ENCODE results near the gene CSRNP3.

The CSRNP3 gene

DNA sequence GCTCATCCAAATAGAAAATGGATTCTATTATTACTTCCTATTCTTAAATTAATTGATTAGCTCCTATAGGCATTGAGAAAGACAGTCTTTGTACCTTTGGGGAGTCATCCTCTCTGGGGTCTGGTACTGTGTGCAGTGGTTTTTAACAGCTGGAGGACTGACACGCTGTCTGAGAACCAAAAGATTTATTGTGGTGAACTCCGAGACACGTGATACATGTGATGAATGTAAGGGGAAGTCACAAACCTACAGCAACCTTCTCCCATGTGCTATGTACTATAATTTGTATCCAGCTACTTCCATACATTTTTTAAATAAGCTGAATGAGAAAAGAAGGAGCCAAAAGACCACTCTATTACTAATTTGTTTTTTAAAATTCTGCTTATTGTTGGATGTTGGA is 190.9 kb downstream of the CSRNP3 start:
- TF ChIP-seq, protein P1, sequence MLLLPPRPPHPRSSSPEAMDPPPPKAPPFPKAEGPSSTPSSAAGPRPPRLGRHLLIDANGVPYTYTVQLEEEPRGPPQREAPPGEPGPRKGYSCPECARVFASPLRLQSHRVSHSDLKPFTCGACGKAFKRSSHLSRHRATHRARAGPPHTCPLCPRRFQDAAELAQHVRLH (tag by site-specific recombination; IDR thresholded peaks at IDR 0.05): no peak
- TF ChIP-seq TCF7L2 (IDR thresholded peaks at IDR 0.05; ENCODE audit: borderline replicate concordance, low read depth, low read length): no peak
- TF ChIP-seq ZNF398 (tag by site-specific recombination; IDR thresholded peaks at IDR 0.05): no peak
- TF ChIP-seq ZSCAN18 (tag by site-specific recombination; IDR thresholded peaks at IDR 0.05): no peak
- TF ChIP-seq RBAK (tag by site-specific recombination; IDR thresholded peaks at IDR 0.05): no peak
- no peak for TF ChIP-seq ZXDB (tag by site-specific recombination; IDR thresholded peaks at IDR 0.05)
- TF ChIP-seq ZFP3 (tag by site-specific recombination; IDR thresholded peaks at IDR 0.05; ENCODE audit: low read depth): no peak
- TF ChIP-seq HOXC10 (CRISPR knock-in tag; IDR thresholded peaks at IDR 0.05): no peak
- TF ChIP-seq SP3 (tag by site-specific recombination; IDR thresholded peaks at IDR 0.05): no peak
- TF ChIP-seq ZNF654 (tag by site-specific recombination; IDR thresholded peaks at IDR 0.05; ENCODE audit: low read depth): no peak
- no peak for TF ChIP-seq ZNF292 (tag by site-specific recombination; IDR thresholded peaks at IDR 0.05; ENCODE audit: borderline replicate concordance, low read depth)
- POLR2A ChIA-PET: no interaction called here
- Histone ChIP-seq H3K4me3 (ENCODE audit: low read depth, low read length) (no peak overlapping the region), H3K27ac (ENCODE audit: extremely low read depth, low read depth, low read length) (no peak overlapping the region), H3K4me1 (ENCODE audit: control insufficient read depth, insufficient read depth, low read length) (no peaks in the 10 kb centered on the region), H3K36me3 (ENCODE audit: control insufficient read depth in 2 of 2, insufficient read depth in 1 of 2, low read length in 2 of 2) (peaks cover 0 to 15% of the 10 kb centered on the region in 2 experiments; a peak in 1 of 3 replicates), H3K9me3 (ENCODE audit: control insufficient read depth, insufficient read depth, low read depth, low read length) (no peaks in the 10 kb centered on the region; the same call in 1 of the 2 replicates)
- CTCF ChIA-PET: interaction anchor here (0.6 to 1.4 kb wide), 3 partner anchors 8 to 259 kb away, joined by 3 to 4 read pairs (median 4); no protein-coding TSS in a partner anchor

DNA sequence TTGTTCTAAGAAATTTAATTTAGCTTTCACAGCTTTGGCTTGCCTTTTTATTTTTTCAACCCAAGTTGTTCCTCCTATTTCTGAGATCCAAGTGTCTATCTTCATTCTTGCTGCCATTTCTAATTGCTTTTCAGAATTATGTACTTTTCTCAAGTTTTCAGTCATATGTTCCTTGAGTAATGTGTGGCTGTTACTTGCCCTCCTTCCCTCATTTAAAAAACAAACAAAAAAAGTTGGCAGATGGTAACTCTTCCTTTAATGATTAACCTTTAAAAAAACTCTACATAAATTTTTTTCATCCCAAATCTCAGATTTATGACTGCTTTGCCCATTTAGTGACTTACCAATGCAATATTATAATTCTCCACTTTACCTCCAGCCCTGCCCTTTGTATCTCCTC is 193.2 kb downstream of the CSRNP3 start:
- peaks cover 0 to 13% of the 10 kb centered on the region in 2 experiments; a peak in 1 of 3 replicates for H3K36me3 ChIP-seq (ENCODE audit: control insufficient read depth in 2 of 2, insufficient read depth in 1 of 2, low read length in 2 of 2)
- no peak overlapping the region for H3K4me3 ChIP-seq (ENCODE audit: low read depth, low read length)
- H3K27ac ChIP-seq (ENCODE audit: extremely low read depth, low read depth, low read length): no peak overlapping the region
- ChIA-PET CTCF (interaction anchor here (1.0 kb wide), 1 partner anchor 94 kb away, joined by 3 read pairs; no protein-coding TSS in a partner anchor), POLR2A (no interaction called here)
- H3K4me1 ChIP-seq (ENCODE audit: control insufficient read depth, insufficient read depth, low read length): no peaks in the 10 kb centered on the region
- H3K9me3 ChIP-seq (ENCODE audit: control insufficient read depth, insufficient read depth, low read depth, low read length): no peaks in the 10 kb centered on the region; the same call in 1 of the 2 replicates
- TF ChIP-seq ZNF274 (IDR thresholded peaks at IDR 0.05; ENCODE audit: low read length): no peak
- no peak for TF ChIP-seq ZNF274 (tag by site-specific recombination; IDR thresholded peaks at IDR 0.05; ENCODE audit: borderline replicate concordance)
- TF ChIP-seq SCRT1 (tag by site-specific recombination; IDR thresholded peaks at IDR 0.05; ENCODE audit: borderline replicate concordance): no peak
- no peak for TF ChIP-seq KLF9 (tag by site-specific recombination; IDR thresholded peaks at IDR 0.05; ENCODE audit: low read depth)
- TF ChIP-seq ZNF214 (tag by site-specific recombination; IDR thresholded peaks at IDR 0.05; ENCODE audit: borderline replicate concordance): no peak
- TF ChIP-seq PBX3 (CRISPR knock-in tag; IDR thresholded peaks at IDR 0.05): no peak
- TF ChIP-seq ZBTB20 (tag by site-specific recombination; IDR thresholded peaks at IDR 0.05): no peak
- no peak for TF ChIP-seq ZNF596 (tag by site-specific recombination; IDR thresholded peaks at IDR 0.05)
- TF ChIP-seq ZNF692 (tag by site-specific recombination; IDR thresholded peaks at IDR 0.05): no peak
- TF ChIP-seq ZNF645 (tag by site-specific recombination; IDR thresholded peaks at IDR 0.05): no peak
- TF ChIP-seq ZNF24 (tag by site-specific recombination; IDR thresholded peaks at IDR 0.05): no peak
- TF ChIP-seq ZNF670 (tag by site-specific recombination; IDR thresholded peaks at IDR 0.05; ENCODE audit: low read depth): no peak
- TF ChIP-seq ZXDB (tag by site-specific recombination; IDR thresholded peaks at IDR 0.05): no peak
- TF ChIP-seq RBAK (tag by site-specific recombination; IDR thresholded peaks at IDR 0.05): no peak
- no peak for TF ChIP-seq ZNF510 (tag by site-specific recombination; IDR thresholded peaks at IDR 0.05; ENCODE audit: insufficient replicate concordance)
- TF ChIP-seq, protein P2, sequence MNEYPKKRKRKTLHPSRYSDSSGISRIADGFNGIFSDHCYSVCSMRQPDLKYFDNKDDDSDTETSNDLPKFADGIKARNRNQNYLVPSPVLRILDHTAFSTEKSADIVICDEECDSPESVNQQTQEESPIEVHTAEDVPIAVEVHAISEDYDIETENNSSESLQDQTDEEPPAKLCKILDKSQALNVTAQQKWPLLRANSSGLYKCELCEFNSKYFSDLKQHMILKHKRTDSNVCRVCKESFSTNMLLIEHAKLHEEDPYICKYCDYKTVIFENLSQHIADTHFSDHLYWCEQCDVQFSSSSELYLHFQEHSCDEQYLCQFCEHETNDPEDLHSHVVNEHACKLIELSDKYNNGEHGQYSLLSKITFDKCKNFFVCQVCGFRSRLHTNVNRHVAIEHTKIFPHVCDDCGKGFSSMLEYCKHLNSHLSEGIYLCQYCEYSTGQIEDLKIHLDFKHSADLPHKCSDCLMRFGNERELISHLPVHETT (tag by site-specific recombination; IDR thresholded peaks at IDR 0.05): no peak
